HEK293T (cell line): ENCODE data around the gene EIF3L.

ENCODE experiments used
- FOXA1 ChIP-seq: fragments of 450-650 bp; IDR thresholded peaks from 2 replicates; pipeline ENCODE4 v1.6.1; 2016; ENCODE audit warnings: mild to moderate bottlenecking
- FOXM1 ChIP-seq: fragments of 450-650 bp; IDR thresholded peaks from 2 replicates; pipeline ENCODE4 v1.6.1; 2017; ENCODE audit warnings: mild to moderate bottlenecking, borderline replicate concordance
- LEF1 ChIP-seq: fragments of 450-650 bp; IDR thresholded peaks from 2 replicates; pipeline ENCODE4 v1.6.1; 2017; ENCODE audit warnings: mild to moderate bottlenecking, borderline replicate concordance
- NFRKB ChIP-seq: fragments of 450-650 bp; IDR thresholded peaks from 2 replicates; pipeline ENCODE4 v1.6.1; 2016; ENCODE audit warnings: mild to moderate bottlenecking, moderate library complexity
- SP1 ChIP-seq: fragments of 450-650 bp; IDR thresholded peaks from 2 replicates; pipeline ENCODE4 v1.6.1; 2017
- SUZ12 ChIP-seq: fragments of 450-650 bp; IDR thresholded peaks from 2 replicates; pipeline ENCODE4 v1.6.1; 2016; ENCODE audit warnings: mild to moderate bottlenecking

DNA sequence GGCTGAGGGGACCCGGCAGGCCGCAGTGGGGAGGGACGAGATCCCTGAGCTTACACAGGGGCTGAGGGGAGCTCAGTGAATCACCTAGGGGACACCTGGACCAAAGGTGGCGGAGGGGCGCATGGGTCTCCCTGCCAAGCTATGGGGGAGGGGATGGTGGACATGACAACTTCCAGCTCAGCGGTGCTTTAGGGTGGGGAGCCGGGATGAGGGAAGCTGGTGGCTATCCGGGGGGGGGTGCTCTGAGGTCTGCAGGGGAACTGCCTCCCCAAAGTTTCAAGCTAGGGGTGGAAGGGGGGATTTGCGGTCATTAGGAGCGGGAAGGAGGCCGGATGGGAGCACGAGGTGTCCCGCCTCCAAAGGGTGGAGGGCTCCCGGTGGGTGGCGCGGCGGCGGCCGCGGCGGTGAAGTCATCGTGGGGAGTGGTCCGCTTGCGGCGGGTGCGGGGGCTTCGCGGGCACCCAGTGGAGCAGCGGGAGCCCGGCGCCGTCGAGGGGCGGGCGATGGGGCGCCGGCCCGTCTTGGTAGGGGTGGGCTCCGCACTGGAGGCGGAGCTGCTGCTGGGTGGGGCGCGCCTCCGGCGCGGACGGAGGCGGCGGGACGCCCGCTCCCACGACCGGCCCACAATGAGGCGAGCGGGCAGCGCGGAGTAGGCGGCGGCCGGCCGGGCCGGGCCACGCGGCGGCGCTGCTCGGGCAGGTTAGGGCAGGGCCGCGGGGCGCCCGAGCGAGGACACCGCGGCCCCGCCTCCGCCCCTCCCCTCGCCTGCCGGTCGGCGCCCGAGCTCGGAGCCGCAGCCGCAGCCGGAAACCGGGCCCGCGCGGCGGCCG, 56.5 kb downstream of the EIF3L start, which contains the start of gene MICALL1:
- TF ChIP-seq SUZ12 (no peak), FOXM1 (no peak), FOXA1 (no peak), LEF1 (no peak), SP1 (no peak), NFRKB (no peak)
